DMS79 (cell line): ENCODE data around the gene SATB2.

ENCODE experiments used
- DNase-seq: peaks from one replicate; lab custom pipeline; 2025; lab: John Stamatoyannopoulos, UW

SATB2 gene

GRCh38 chr2:199452260-199452990 is 5.3 kb downstream of the SATB2 start:
- no peak for DNase-seq

- DNase-seq = no peak
These were observed 7.8 kb downstream of the SATB2 start for GRCh38 chr2:199449956-199450355.

- no peak for DNase-seq
These were observed 8.3 kb downstream of the SATB2 start for GRCh38 chr2:199449455-199449854.

GRCh38 chr2:199446996-199447576 is 10.7 kb downstream of the SATB2 start:
- DNase-seq = no peak

GRCh38 chr2:199444749-199445148 is 13.0 kb downstream of the SATB2 start:
- no peak for DNase-seq

GRCh38 chr2:199443589-199444130 is 14.1 kb downstream of the SATB2 start:
- DNase-seq = no peak

- no peak for DNase-seq
These were observed 15.6 kb downstream of the SATB2 start for GRCh38 chr2:199442173-199442572.

GRCh38 chr2:199441759-199442158 is 16.0 kb downstream of the SATB2 start:
- DNase-seq = no peak

GRCh38 chr2:199440118-199440517 is 17.6 kb downstream of the SATB2 start:
- DNase-seq = no peak

- DNase-seq = no peak
These were observed 18.2 kb downstream of the SATB2 start for GRCh38 chr2:199439542-199439941.

GRCh38 chr2:199439066-199439465 is 18.7 kb downstream of the SATB2 start:
- DNase-seq = no peak

- DNase-seq = no peak
These were observed 23.2 kb downstream of the SATB2 start for GRCh38 chr2:199434555-199434954.

- no peak for DNase-seq
These were observed 24.4 kb downstream of the SATB2 start for GRCh38 chr2:199433204-199433832.

- no peak for DNase-seq
These were observed 26.0 kb downstream of the SATB2 start for GRCh38 chr2:199431746-199432213.

GRCh38 chr2:199430214-199430613 is 27.5 kb downstream of the SATB2 start:
- DNase-seq = no peak

- no peak for DNase-seq
These were observed 29.4 kb downstream of the SATB2 start for GRCh38 chr2:199428291-199428690.

GRCh38 chr2:199424160-199424559 is 33.6 kb downstream of the SATB2 start:
- no peak for DNase-seq

- no peak for DNase-seq
These were observed 38.3 kb downstream of the SATB2 start for GRCh38 chr2:199419428-199419827.

GRCh38 chr2:199414465-199414864 is 43.3 kb downstream of the SATB2 start:
- no peak for DNase-seq

GRCh38 chr2:199414001-199414400 is 43.7 kb downstream of the SATB2 start:
- DNase-seq = no peak

- DNase-seq = no peak
These were observed 47.8 kb downstream of the SATB2 start for GRCh38 chr2:199409759-199410529.

- no peak for DNase-seq
These were observed 50.3 kb downstream of the SATB2 start for GRCh38 chr2:199407421-199407820.
